NCI-H1048 (cell line): ENCODE results near the gene TARDBP.
"Not testable (repeated sequence)": the region's sequence is repeated elsewhere in the genome, so short reads cannot be mapped to it uniquely, and the experiment has no call there.

ENCODE experiments used
- DNase-seq: peaks from one replicate; lab custom pipeline; 2025; lab: John Stamatoyannopoulos, UW

TARDBP gene

DNA sequence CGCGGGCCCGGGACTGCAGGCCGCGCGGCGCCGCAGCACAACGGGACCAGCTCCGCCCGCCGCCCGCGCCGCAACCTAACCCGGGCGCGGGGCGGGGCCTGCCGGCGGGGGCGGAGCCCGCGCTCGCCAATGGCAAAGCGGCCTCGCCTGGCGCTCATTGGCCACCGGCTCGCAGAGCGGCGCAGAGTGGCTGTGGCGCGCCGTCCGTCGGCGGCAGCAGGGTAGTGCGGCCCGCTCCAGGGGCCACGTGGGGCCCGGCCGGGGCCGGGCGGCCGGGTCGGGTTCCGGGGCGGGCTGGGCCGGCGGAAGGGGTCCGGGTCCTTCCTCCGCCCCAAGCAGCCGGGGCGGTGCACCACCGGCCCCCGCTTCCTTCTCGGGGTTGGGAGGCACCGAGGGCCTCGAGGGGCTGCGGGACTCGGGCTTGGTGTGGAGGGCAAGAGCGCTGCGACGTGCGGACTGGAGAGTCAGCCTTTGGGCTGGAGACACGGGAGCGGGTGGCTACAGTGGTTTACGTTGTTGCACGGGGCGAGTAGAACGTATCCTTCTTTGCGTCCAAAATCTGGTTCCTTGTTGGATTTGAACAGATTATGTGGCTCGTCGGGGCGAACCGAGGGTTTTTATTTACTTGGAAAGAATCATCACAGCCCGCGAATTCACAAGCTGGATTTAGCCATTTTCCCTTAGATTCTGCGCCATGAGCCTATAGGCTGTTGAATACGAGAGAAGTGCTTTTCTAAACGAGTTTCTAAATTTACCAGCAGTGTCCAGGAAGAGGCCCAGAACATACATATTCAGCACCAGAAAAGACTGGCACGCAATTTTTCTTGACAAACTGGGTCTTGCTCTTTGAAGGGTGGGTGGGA, 47.7 kb downstream of the TARDBP start, which contains the start of gene SRM:
Gene SRM, minus strand, starts transcription at position 51 of the 863 bp plus-strand sequence. CDS start 75 bp downstream, outside the sequence.
- peak; percentile 66 for DNase-seq

DNA sequence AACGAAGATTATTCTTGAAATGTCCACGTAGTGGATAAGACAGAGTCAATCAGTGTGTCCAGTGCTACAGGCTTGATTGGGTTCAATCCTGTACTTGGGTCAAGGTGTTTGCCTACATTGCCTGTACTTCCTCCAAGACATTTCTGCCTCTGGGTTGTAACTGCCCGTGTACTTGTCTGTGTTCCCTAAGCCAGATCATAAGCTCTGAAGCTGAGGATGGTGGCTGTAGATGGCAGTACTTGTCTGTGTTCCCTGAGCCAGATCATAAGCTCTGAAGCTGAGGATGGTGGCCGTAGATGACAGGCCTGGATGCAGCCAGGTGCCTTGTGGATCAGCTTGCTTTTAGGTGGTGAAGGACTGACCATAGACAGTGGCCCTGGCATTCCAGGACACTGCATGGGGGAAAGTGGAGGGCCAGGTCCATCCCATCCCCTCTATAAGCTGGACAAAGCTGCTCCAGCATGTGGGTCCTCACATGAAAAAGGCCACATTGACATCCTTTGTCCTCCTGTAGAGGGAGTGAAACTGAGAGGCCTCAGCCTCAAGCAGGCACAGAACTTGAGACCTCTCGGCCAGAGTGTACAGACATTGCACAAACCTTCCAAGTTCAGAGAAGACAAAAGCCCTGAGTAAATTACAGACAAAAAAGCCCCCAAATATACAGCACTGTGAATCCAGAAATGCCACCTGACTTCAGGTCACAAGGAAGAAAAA, 49.4 kb downstream of the TARDBP start:
- no peak for DNase-seq

DNA sequence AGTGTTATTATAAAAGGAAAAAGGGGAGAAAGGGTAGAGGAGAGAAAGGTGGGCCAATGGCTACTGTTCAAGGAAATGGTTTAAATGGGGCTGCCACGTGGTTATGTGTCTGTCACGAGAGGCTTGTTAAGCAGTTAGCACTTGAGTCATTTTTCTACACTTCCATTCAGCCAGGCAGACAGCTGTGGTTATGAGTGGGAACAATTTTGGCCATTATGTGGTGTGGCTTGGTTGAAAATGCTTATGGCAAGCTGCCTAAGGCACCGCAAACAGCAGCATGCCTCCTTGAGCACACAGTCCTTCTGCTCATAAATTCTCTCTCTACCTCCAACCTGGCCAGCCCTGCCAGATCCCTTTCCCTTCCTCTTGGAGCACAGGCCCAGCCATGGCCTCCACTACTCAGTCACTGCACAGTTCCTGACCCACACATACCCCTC, 50.5 kb downstream of the TARDBP start:
- DNase-seq = no peak

DNA sequence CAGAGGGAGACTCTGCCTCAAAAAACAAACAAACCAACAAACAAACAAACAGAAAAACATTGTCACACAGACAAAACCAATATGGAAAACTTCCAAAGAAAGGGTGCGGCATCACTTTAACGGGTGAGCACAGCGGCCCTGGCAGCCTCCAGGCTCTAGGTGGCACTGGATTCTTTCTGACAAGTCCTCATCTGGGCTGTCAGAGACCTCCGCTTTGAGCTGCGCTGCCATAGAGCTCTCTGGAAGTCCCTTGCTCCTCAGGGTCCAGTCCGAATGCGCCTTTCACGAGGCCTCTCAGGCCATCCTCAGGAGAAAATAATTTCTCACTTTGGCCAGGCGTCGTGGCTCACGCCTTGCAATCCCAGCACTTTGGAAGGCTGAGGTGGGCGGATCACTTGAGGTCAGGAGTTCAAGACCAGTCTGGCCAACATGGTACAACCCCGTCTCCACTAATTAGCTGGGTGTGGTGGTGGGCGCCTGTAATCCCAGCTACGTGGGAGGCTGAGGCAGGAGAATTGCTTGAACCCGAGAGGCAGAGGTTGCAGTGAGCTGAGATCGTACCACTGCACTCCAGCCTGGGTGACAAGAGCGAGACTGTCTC, 51.6 kb downstream of the TARDBP start:
- not testable (repeated sequence) for DNase-seq

DNA sequence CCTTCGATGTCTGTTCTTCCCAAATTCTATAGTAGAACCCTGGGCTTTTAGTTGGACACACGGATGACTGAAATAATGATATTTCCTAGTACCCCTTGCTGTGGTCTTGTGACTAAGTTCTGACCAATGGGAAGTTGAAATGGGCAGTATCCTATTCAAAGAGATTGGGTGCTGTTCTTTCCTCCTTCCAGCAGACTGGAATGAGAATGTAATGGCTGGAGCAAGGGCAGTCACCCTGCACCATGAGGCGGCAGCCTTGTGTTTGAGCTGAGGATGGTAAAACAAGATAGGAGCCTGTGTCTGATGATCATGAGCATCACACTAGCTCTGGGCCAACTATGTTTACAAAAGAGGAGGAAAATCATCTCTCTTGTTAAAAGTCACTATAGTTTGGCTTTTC, 52.5 kb downstream of the TARDBP start:
- DNase-seq = no peak

DNA sequence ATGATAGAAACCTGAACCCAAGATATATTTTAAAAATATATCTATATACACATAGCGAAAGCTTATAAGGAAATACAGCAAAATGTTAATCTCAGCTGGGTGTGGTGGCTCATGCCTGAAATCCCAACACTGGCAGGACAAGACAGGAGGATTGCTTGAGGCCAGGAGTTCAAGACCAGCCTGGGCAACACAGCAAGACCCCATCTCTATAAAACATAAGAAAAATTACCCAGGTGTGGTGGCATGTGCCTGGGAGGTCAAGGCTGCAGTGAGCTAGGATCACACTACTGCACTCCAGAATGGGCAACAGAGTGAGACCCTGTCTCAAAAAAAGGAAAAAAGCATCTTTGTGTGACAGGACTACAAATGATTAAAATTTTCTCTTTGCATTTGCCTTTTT, 53.3 kb downstream of the TARDBP start:
- DNase-seq = no peak

DNA sequence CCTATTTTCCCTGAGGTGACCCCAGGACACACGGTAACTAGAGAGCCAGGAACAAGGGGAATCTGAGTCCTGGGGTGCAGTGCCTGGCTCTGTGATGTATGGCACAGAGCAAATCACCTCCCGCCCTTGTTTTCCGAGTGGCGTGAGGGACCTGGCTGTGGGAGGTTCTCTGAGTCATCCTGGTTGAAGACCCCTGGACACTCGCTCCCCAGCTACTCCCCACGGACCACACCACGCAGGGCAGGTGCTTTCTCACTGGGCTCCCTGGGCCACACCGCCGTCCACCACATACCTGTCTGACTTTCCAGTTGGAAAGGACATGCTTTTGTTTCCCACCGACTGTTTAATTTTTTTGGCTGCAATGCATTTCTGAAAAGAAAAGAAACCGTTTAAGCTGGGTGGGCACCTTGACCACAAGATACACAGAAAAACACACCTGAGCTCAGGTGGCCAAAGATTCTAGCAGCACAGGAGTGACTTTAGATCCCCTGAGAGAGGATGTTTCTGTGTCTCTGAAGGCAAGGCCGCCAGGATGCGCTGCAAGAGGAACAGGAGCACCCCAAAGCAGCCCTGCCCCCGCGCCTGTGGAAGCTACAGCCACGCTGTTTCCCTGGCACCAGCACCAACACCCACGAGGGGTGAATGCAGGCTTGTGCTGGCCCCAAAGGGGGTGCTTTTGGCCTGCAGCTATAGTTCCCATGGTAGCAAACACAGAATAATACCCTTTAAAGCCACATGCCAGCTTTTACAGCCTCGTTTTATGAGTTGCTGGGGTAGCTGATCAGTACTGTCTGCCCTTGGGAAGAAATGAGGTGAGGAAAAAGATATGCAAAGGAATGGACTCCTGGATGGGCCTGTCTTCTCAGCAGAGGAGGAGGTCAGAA, 55.5 kb downstream of the TARDBP start:
- no peak for DNase-seq

DNA sequence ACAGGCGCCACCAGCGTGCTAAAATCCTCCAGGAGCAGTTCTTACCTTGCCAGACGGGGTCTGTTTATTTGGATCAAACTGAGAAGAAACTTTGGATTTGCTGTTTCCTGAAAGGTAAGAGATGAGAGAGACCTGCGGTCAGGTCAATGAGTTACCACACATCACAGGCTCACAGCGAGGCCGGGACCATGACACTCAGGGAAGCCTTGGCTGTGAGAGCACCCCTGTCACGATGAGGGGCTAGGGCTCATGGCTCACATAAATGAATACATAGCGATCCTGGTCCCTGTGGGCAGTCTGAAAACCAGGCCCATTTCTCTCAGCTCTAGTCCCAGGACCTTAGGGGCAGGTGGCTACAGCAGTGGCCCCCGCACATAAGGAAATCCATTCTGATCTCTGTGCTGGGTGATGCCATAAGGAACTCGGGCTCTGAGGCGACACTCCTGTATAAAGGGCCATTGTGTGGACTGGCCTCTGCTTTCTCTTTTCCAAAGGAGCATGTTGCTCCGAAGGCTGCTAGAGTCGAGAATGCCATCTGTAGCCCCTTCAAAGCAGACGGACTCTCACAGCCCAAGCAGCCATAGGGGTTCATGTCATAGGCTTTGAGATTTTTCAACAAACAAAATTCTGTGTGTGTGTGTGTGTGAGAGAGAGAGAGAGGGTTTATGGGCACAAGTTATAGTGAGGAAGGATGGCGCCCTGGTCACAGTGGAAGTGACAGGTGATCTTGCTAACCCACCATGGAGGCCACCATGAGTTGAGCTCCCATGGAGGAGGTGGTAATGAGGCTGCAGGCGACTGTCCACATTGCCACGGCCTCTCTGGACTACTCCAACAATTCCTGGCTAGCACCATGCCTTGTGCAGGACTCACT, 56.4 kb downstream of the TARDBP start:
- no peak for DNase-seq

DNA sequence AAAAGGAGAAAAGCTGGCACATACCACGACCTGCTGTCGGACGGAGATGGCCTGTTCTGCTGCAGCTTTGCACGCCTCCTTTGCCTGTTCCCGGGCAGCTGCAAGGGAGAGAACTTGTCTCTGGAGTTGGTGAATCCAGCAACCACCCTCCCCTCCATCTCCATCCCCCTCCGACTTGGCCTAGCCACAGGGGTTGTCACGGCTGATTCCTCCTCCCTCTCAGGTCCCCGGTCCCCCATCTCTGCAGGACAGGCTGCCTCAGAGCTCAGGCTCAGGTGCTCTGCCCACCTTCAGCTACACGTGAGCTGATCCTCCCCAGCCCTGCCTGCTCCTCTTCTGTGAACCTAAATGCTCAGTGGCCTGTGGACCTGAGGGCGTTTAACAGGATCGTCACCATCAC, 58.4 kb downstream of the TARDBP start:
- DNase-seq = no peak

DNA sequence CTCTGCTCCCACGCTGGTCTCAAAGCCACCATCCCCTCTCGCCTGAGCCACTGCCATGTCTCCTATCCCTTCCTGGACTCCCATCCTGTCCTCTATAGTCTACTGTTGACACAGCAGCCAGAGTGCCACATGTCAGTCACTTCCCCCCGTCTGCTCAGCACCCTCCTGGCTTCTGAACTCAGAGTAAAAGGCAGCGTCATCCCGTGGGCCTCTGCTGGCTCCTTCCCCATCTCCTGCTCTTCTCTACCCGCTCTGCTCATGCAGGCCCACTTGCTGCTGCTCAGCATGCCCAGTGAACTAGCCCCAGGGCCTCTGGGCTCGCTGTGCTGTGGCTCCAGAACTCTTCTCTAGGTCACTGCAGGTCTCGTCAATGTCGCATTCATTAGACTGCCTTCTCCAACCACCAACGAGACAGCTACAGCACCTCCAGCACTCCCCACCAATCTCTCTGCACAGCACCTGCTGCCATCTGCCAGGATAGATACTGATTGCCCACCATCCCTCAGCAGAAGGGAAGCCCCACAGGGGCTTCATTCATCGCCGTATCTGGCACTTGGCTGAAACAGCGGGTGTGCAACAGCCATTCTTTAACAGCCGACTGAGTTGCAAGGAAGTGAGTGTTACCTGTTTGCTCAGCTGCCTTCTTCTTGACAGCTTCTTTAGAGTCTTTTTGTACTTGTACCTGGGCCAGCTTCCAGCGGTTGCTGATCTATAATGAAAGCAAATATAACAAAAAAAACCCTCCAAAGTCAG, 59.2 kb downstream of the TARDBP start:
- DNase-seq = no peak

DNA sequence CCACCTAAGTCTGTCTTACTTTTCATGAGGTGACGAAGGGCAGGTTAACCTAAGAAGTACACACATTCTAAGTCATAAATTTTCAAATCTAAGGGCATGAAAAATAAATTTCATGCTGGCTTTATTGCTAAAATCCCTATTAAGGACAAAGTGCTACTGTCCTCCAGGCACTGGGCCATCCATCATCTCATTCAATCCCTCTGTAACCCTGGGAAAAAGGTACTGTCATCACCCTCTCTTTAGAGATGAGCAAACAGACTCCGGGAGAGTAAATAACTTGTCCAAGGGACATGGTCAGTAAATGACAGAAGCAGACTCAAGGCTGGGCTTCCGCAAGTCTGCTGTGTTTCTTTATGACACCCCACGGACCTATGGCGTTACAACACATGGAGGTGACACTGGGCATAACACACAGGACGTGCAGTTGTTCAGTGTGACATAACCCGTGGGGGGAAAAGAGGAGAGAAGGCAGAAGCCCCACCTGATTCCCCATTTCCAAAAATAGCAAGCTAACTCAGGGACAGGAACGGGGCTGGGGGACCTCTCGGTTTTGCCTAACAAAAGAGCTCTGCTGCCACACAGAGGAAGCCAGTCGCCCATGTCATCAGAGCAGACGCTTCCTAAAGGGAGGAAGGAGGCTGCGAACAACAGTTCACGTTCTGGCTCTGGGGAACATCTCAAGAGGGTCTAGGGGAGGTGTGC, 59.9 kb downstream of the TARDBP start:
- DNase-seq = no peak

DNA sequence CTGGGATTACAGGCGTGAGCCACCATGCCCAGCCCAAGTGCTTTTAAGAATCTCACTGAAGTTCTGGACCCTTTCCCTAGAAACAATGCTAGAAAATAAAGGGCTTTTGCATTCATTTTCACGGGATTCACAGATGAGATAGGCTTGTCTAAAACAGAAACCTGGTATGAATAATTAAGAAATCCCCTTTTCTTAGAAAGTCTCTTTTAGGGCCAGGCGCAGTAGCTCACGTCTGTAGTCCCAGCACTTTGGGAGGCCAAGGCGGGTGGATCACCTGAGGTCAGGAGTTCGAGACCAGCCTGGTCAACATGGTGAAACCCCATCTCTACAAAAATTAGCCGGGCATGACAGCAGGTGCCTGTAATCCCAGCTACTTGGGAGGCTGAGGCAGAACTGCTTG, 60.9 kb downstream of the TARDBP start:
- DNase-seq = not testable (repeated sequence)
